ENCODE measurements around the gene PRRX1. TPM values are rescaled to one million over a fixed set of nuclear protein-coding genes. Genes with fewer than 3 reads are reported as not detected.

The PRRX1 gene
- 0.02 to 0.03 TPM in 2 of 5 replicates, not detected in the others for total RNA-seq (2022; extraction: Qiagen RNA extraction; ENCODE audit: low read depth)

DNA sequence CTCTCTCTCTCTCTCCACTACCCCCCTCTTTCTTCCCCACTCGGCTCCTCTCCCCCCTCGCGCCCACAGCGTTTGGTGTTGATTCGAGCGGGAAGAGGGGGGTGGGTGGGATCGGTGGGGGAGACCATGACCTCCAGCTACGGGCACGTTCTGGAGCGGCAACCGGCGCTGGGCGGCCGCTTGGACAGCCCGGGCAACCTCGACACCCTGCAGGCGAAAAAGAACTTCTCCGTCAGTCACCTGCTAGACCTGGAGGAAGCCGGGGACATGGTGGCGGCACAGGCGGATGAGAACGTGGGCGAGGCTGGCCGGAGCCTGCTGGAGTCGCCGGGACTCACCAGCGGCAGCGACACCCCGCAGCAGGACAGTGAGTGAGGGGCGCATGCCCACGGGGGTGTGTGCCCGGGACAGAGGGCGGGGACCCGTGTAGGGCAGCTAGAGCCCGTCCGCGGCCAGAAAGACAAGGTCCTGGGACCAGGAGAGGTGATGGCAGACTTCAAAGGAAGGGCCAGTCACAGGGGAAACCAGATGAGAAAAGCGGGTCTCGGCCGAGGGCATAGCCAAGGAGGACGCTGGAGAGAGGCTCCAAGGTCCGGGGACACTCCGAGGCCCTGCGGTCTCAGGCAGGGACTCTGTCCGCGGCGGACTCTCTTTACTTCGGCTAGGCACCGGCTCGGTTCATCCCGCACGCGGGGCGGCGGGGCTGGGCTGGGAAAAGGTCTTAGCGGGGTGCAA is at the start of gene PRRX1:
PRRX1 (plus strand) TSS at position 39 of the 735 bp plus-strand sequence; CDS start at position 127, 88 bp downstream.

Other genes with a start within 250 kb of the PRRX1 start
- 6.1 to 8.7 TPM (median 7.4 TPM) in 5 replicates for gene GORAB, start 132.0 kb upstream of the PRRX1 start, total RNA-seq (2022; extraction: Qiagen RNA extraction; ENCODE audit: low read depth)